Astrocyte of the spinal cord (primary cell): ENCODE measurements around the gene SLC9C2.
"Not testable (repeated sequence)": the region's sequence is repeated elsewhere in the genome, so short reads cannot be mapped to it uniquely, and the experiment has no call there.

ENCODE experiments used
- DNase-seq: peaks from one replicate; pipeline ENCODE4 v3.0.0; 2011; ENCODE audit warnings: low read depth, low spot score
- H3K4me3 ChIP-seq: 2 replicates; pipeline ENCODE4 v1.5.1; 2011; ENCODE audit warnings: low read depth, mild to moderate bottlenecking, low read length, moderate library complexity
- in situ Hi-C: cut with HindIII; loops from 2 replicates; pipeline ENCODE4 v1.10.0; 2017; ENCODE audit warnings: low sequenced_read_pairs
- TF ChIP-seq, protein P1 (sequence below): IDR thresholded peaks from 2 replicates; pipeline ENCODE4 v1.5.1; 2012; ENCODE audit warnings: low read depth, mild to moderate bottlenecking, low read length, inconsistent platforms

Gene SLC9C2

DNA sequence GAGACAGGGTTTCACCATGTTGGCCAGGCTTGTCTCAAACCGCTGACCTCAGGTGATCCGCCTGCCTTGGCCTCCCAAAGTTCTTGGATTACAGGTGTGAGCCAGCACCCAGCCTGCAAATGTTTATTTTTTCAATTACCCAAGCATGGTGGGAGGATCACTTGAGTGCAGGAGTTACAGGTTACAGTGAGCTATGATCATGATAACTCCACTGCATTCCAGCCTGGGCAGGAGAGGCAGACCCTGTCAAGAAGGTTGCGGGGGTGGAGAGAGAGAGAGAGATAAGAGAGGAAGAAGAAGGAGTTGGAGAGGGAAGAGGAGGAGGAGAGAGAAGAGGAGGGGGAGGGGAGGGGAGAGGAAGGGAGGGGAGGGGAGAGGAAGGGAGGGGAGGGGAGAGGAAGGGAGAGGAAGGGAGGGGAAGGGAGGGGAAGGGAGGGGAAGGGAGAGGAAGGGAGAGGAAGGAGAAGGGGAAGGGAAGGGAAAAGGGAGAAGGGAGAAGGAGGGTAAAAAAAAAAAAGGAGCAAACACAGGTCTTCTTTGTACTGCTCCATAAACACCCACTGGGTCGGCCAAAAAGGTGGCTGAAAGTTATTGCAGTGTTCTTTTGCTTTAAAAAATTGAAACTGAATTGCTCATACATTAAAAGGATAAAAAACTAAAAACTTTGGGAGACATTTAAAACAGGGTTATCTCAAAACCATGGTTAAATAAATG, 5.8 kb upstream of the SLC9C2 start:
- no peak for DNase-seq
- TF ChIP-seq, protein P1, sequence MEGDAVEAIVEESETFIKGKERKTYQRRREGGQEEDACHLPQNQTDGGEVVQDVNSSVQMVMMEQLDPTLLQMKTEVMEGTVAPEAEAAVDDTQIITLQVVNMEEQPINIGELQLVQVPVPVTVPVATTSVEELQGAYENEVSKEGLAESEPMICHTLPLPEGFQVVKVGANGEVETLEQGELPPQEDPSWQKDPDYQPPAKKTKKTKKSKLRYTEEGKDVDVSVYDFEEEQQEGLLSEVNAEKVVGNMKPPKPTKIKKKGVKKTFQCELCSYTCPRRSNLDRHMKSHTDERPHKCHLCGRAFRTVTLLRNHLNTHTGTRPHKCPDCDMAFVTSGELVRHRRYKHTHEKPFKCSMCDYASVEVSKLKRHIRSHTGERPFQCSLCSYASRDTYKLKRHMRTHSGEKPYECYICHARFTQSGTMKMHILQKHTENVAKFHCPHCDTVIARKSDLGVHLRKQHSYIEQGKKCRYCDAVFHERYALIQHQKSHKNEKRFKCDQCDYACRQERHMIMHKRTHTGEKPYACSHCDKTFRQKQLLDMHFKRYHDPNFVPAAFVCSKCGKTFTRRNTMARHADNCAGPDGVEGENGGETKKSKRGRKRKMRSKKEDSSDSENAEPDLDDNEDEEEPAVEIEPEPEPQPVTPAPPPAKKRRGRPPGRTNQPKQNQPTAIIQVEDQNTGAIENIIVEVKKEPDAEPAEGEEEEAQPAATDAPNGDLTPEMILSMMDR: no peak
- H3K4me3 ChIP-seq: no peak overlapping the region
- in situ Hi-C loops: no loop called here

DNA sequence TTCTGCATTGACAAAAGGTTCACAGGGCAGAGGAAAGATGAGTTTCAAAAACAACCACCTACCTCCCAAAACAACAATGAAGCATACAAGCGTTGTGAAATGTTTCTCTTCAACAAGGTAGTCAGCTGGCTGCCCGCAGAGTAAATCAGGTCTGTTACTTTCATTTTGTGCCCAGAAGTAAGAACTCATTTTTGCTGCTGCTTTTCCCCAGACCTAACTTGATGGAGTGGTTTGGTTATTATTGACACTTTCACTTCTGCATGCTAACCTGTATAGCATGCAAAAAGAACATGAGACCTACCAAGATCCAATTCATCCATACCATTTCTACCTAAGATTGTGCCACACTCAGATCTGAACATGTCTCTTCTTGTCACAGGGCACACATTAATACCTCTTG, 1.3 kb downstream of the SLC9C2 start:
- DNase-seq: no peak
- in situ Hi-C loops: no loop called here
- no peak overlapping the region for H3K4me3 ChIP-seq
- TF ChIP-seq, protein P1: no peak

DNA sequence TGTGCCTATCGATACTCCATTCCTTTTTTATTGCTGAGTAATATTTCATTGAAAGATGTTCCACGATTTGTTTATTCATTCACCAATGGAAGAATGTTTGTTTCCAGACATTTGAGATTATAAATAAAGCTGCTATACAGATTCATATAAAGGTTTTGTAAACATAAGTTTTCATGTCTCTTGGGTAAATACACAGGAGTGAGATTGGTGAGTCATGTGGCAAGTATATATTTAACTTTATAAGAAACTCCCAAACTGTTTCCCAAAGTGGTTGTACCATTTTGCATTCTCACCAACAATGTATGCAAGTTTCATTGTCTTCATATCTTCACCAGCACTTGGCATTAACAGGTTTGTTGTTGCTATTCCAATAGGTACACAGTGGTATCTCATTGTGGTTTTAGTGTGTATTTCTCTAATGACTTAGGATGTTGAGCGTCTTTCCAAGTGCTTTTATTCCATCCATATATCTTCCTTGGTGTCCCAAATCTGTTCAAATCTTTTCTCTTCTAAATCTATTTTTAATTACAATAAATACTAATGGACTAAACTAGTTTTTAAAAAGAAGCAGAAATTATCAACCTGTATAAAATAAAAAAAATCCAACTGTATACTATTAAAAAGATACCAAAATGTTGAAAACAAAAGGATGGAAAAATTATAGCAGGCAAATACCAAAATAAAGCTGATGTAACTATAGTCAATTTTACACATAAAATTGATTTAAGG, 6.6 kb downstream of the SLC9C2 start:
- TF ChIP-seq, protein P1: no peak
- no peak overlapping the region for H3K4me3 ChIP-seq
- in situ Hi-C loops: no loop called here
- no peak for DNase-seq

DNA sequence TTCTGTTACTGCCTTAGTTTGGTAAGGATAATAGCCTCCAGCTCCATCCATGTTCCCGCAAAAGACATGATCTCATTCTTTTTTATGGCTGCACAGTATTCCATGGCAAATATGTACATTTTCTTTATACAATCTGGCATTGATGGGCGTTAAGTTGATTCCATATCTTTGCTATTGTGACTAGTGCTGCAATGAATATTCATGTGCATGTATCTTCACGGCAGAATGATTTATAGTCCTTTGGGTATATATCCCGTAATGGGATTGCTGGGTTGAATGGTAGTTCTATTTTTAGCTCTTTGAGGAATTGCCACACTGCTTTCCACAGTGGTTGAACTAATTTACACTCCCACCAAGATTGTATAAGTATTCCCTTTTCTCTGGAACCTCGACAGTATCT, 11.7 kb downstream of the SLC9C2 start:
- in situ Hi-C loops: not testable (repeated sequence)

DNA sequence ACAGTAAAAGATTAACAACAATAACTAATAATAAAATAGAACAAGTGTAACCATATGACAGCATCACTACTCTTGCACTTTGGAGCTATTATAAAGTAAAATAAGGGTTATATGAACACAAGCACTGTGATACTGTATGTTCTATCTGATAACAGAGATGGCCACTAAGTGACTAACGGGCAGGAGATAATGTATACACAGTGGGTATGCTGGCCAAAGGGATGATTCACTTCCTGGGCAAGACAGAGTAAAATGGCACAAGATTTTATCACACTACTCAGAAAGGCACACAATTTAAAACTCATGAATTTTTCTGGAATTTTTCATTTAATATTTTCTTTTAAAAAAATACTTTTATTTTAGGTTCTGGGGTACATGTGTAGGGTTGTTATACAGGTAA, 12.3 kb downstream of the SLC9C2 start:
- DNase-seq: no peak
- H3K4me3 ChIP-seq: no peak overlapping the region
- TF ChIP-seq, protein P1: no peak
- in situ Hi-C loops: no loop called here

More for the DNA sequence above, 11.7 kb downstream of the SLC9C2 start:
- not testable (repeated sequence) for DNase-seq, H3K4me3 ChIP-seq

DNA sequence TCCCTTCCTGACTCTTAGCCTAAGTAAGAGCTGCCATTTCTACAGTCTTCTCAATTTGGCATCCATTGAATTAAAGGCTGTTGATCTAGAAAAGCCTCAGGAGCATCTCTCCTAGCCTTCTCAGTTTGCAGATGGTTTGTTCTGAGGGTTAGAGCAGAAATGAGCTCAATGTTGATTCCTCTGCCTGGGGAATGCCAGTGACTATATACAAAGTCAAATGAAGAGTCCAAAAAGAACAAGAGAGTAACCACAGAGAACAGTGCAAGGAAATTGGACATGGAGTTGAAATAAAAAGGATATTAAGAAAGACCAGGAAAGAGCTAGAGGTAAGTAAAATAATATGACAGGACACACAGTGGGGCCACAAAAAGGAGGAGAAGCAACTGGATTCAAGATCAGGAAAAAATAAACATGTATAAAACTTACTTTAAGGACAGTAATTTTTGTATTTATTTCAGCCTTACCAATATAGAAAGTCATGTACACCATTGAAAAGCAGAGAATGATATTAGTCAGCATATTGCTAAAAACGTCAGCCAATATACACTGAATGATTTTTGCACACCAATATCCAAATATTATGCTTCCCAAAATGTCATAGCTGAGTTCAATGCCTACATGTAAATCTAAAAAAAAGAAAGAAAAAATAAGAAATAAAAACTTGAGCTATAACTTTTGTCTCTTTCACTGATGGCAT, 21.3 kb downstream of the SLC9C2 start:
- no peak for DNase-seq
- in situ Hi-C loops: no loop called here
- TF ChIP-seq, protein P1: no peak
- H3K4me3 ChIP-seq: no peak overlapping the region

DNA sequence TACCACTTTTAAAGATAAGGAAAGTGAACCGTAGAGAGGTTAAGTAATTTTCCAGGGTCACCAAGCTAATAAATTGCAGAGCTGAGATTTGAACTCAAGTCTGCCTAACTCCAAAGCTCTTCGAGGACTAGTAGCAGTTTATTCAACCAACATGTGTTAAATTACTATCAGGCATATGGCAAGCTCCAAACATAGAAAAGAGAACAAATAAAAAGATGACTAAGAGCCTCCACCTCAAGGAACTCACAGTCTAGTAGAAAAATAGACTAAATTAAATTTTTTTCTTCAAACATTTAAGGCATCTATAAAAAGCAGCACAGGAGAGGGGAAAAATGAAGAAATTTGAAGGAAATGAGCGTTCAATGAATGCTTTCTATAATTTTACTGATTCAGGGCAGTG, 22.2 kb downstream of the SLC9C2 start:
- TF ChIP-seq, protein P1: no peak
- no peak for DNase-seq
- in situ Hi-C loops: no loop called here
- no peak overlapping the region for H3K4me3 ChIP-seq
